Activated CD8-positive, alpha-beta T cell treated with anti-CD3 and anti-CD28 coated beads for 36 hours (primary cell): ENCODE results near the gene HMG20A. TPM values are rescaled to one million over a fixed set of nuclear protein-coding genes. Genes with fewer than 3 reads are reported as not detected.

Experiments
- ATAC-seq: fragments of 200-7000 bp; cut with Tn5 transposase; one replicate; pipeline ENCODE4 v1.10.0; 2021; ENCODE audit warnings: mild to moderate bottlenecking, moderate library complexity
- CTCF ChIA-PET: fragments of 350-600 bp; sonication (Branson Sonifier 250); formaldehyde crosslinking; loops from one replicate; lab custom pipeline; 2021; ENCODE audit warnings: antibody characterized with exemption; lab: Charles Lee
- POLR2A ChIA-PET: fragments of 350-600 bp; sonication (Branson Sonifier 250); formaldehyde crosslinking; loops from one replicate; lab custom pipeline; 2021; ENCODE audit warnings: antibody characterized with exemption; lab: Charles Lee
- DNase-seq: peaks from one replicate; pipeline ENCODE4 v3.0.0-alpha.2; 2020
- H3K27ac Mint-ChIP-seq: one replicate; pipeline ENCODE4 v1.8.0; 2021; ENCODE audit warnings: mild to moderate bottlenecking, mixed read lengths
- H3K27me3 Mint-ChIP-seq: one replicate; pipeline ENCODE4 v1.8.0; 2021; ENCODE audit warnings: mixed read lengths
- H3K36me3 Mint-ChIP-seq: one replicate; pipeline ENCODE4 v1.8.0; 2021; ENCODE audit warnings: low read depth, mixed read lengths
- H3K4me1 Mint-ChIP-seq: one replicate; pipeline ENCODE4 v1.8.0; 2021; ENCODE audit warnings: low read depth, mixed read lengths
- H3K4me3 Mint-ChIP-seq: one replicate; pipeline ENCODE4 v1.8.0; 2021; ENCODE audit warnings: mild to moderate bottlenecking, moderate library complexity, mixed read lengths
- H3K9me3 Mint-ChIP-seq: one replicate; pipeline ENCODE4 v1.8.0; 2021; ENCODE audit warnings: mixed read lengths
- intact Hi-C: fragments of 100-400 bp; cut with micrococcal nuclease; formaldehyde crosslinking; loops from one replicate; pipeline ENCODE4 v1.10.0; 2022
- total RNA-seq, 2 experiments: library from RNA; stranded (reverse); gene quantifications; one replicate each; pipeline ENCODE4 v1.2.3, GENCODE V29; 2021
- TF ChIP-seq, protein P1 (sequence below): fragments of 200-600 bp; IDR thresholded peaks from one replicate; pipeline ENCODE4 v1.8.0; 2022; ENCODE audit warnings: antibody characterized with exemption, mild to moderate bottlenecking

The HMG20A gene
- total RNA-seq, 2 experiments from 2014 or later = 44.4 to 44.9 TPM

DNA sequence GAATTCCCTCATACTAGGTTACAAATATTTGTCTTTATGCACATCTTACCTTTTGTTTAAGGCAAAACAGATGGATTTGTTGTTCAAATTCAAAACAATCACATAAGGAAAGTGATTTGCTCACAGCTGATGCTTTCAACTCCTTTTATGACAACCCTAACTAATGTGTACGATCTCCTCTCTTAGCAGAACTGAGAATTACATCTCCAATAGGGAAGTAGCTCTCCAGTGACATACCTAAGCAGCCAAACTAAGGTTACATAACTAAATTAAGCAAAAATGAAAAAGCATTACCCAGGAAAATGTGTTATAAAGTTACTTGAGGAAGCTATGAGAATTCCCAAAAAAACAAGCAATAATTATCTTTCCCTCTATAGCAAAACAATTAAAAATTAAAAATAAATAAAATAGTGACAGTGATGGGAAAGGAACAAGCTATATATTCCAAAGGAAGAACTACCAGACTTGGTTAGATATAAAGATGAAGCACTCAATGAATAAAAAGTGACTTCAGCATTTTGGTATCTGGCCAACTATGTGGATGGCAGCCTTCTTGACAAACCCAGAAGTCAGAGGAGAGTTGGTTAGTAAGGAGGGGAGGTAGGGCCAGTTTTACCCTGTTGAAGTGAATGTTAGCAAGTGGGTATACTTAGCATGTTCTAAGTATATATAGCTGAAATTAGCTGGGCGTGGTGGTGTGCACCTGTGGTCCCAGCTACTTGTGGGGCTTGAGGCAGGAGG lies 33.2 kb upstream of the HMG20A start:
- H3K27me3 Mint-ChIP-seq = no peaks in the 10 kb centered on the region
- H3K36me3 Mint-ChIP-seq = no peaks in the 10 kb centered on the region

DNA sequence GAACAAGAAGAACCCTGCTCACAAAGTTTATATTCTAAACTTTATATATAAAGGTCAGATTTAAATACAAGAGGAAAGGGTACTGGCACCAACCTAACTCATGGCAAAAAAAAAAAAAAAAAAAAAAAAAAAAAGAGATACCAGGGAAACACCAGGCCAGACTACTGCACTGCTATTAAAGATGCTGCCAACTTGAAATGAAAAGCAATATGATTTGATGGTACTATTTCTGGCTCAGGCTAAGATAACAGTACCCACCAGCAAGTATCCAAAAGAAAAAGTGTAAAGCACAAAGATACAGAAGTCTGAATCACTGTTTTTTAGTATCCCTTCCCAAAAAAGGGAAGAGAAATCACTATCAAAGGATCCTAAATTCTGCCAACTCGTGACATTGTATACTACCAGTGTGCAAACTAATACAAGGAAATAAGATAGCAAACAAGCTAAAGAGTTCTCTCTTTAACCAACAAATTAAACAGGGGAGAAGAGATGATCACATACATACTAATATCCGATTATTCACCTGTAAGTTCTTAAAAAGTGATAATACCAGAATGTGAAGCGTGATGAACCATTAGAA lies 29.2 kb upstream of the HMG20A start:
- ChIA-PET POLR2A (interaction anchor here (0.6 kb wide), 1 partner anchor 30 kb away, joined by 3 read pairs; no protein-coding TSS in a partner anchor), CTCF (no interaction called here)
- no peaks in the 10 kb centered on the region for H3K27me3 Mint-ChIP-seq
- peaks cover 13% of the 10 kb centered on the region for H3K9me3 Mint-ChIP-seq
- ATAC-seq (no peak), DNase-seq (no peak)
- intact Hi-C loops = no loop called here
- no peak overlapping the region for H3K27ac Mint-ChIP-seq
- TF ChIP-seq, protein P1, sequence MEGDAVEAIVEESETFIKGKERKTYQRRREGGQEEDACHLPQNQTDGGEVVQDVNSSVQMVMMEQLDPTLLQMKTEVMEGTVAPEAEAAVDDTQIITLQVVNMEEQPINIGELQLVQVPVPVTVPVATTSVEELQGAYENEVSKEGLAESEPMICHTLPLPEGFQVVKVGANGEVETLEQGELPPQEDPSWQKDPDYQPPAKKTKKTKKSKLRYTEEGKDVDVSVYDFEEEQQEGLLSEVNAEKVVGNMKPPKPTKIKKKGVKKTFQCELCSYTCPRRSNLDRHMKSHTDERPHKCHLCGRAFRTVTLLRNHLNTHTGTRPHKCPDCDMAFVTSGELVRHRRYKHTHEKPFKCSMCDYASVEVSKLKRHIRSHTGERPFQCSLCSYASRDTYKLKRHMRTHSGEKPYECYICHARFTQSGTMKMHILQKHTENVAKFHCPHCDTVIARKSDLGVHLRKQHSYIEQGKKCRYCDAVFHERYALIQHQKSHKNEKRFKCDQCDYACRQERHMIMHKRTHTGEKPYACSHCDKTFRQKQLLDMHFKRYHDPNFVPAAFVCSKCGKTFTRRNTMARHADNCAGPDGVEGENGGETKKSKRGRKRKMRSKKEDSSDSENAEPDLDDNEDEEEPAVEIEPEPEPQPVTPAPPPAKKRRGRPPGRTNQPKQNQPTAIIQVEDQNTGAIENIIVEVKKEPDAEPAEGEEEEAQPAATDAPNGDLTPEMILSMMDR = no peak
- H3K4me1 Mint-ChIP-seq = peaks cover 1% of the 10 kb centered on the region
- H3K36me3 Mint-ChIP-seq = peaks cover 11% of the 10 kb centered on the region
- no peak overlapping the region for H3K4me3 Mint-ChIP-seq

More for the DNA sequence above, 33.2 kb upstream of the HMG20A start:
- intact Hi-C loops = no loop called here
- H3K4me3 Mint-ChIP-seq = no peak overlapping the region
- H3K27ac Mint-ChIP-seq = no peak overlapping the region
- POLR2A ChIA-PET = interaction anchor here (1.4 kb wide), 1 partner anchor 39 kb away, joined by 3 read pairs; no protein-coding TSS in a partner anchor
- TF ChIP-seq, protein P1 = no peak
- CTCF ChIA-PET = interaction anchor here (0.7 kb wide), 1 partner anchor 110 kb away, joined by 3 read pairs; no protein-coding TSS in a partner anchor
- ATAC-seq = no peak
- DNase-seq = no peak
- H3K4me1 Mint-ChIP-seq = peaks cover 23% of the 10 kb centered on the region
- no peaks in the 10 kb centered on the region for H3K9me3 Mint-ChIP-seq

DNA sequence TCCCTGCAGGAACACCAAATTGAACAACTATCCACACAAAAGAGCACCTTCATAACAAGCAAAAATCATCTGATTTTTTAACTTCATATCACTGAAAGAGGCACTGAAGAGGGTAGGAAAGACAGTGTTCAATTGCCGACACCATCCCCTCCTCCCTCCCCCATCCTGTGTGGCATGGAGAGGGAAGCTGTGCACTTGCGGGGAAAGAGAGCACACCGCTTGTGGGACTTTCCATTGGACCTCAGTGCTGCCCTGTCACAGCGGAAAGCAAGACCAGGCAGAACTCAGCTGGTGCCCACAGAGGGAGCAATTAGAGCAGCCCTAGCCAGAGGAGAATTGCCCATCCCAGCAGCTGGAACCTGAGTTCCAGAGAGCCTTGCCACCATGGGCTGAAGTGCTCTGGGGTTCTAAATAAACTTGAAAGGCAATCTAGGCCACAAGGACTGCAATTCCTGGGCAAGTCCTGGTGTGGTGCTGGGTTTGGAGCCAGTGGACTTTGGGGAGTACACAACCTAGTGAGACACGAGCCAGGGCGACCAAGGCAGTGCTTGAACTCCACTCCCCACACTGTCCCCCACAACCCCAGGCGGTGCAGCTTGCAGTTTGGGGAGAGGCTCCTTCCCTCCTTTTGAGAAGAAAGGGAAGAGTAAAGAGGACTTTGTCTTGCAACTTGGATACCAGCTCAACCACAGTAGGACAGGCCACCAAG lies 27.8 kb upstream of the HMG20A start:
- Mint-ChIP-seq H3K4me3 (no peak overlapping the region), H3K9me3 (peaks cover 18% of the 10 kb centered on the region), H3K27me3 (no peaks in the 10 kb centered on the region), H3K4me1 (peaks cover 3% of the 10 kb centered on the region), H3K27ac (no peak overlapping the region), H3K36me3 (peaks cover 18% of the 10 kb centered on the region)
- DNase-seq = no peak
- CTCF ChIA-PET = interaction anchor here (1.2 kb wide), 1 partner anchor 150 kb away, joined by 4 read pairs; no protein-coding TSS in a partner anchor
- TF ChIP-seq, protein P1 = no peak
- POLR2A ChIA-PET = no interaction called here
- intact Hi-C loops = no loop called here
- ATAC-seq = no peak

GRCh38 chr15:77393471-77393840 lies 27.2 kb upstream of the HMG20A start:
- intact Hi-C loops = no loop called here
- Mint-ChIP-seq H3K27ac (no peak overlapping the region), H3K27me3 (no peaks in the 10 kb centered on the region), H3K4me3 (no peak overlapping the region), H3K36me3 (peaks cover 23% of the 10 kb centered on the region), H3K4me1 (peaks cover 3% of the 10 kb centered on the region), H3K9me3 (peaks cover 24% of the 10 kb centered on the region)
- TF ChIP-seq, protein P1 = no peak
- ChIA-PET CTCF (interaction anchor here (1.2 kb wide), 1 partner anchor 150 kb away, joined by 4 read pairs; no protein-coding TSS in a partner anchor), POLR2A (no interaction called here)
- DNase-seq (no peak), ATAC-seq (no peak)
